Ovary (tissue), 9 donors: ENCODE data around the gene MFNG. TPM values are rescaled to one million over a fixed set of nuclear protein-coding genes. Genes with fewer than 3 reads are reported as not detected.

Experiments used
- DNase-seq, 5 donors: peaks; one replicate each; pipeline ENCODE4 v3.0.0-alpha.2; 2019 to 2020
- H3K27ac ChIP-seq, 2 donors: fragments of 200-600 bp; one replicate each; pipeline versions ENCODE4 v1.5.1 to v1.8.0; 2019 to 2022
- H3K27me3 ChIP-seq: fragments of 200-600 bp; one replicate; pipeline ENCODE4 v1.8.0; 2022
- H3K36me3 ChIP-seq: fragments of 200-600 bp; sonication (generic); one replicate; pipeline ENCODE4 v1.5.1; 2019
- H3K4me1 ChIP-seq: one replicate; pipeline ENCODE4 v1.8.1; 2013; ENCODE audit warnings: mild to moderate bottlenecking, moderate library complexity; ENCODE audit not compliant: insufficient read depth
- H3K4me3 ChIP-seq: fragments of 200-600 bp; sonication (generic); one replicate; pipeline ENCODE4 v1.5.1; 2017
- H3K9me3 ChIP-seq, 2 donors: fragments of 200-600 bp in 1 of 2; sonication (generic) in 1 of 2; one replicate each; pipeline versions ENCODE4 v1.5.1 to v1.8.1; 2013 to 2019; ENCODE audit warnings: mild to moderate bottlenecking in 1 of 2, moderate library complexity in 1 of 2
- CTCF ChIP-seq, 3 donors: fragments of 450-650 bp in 2 of 3; fragments of 200-600 bp in 1 of 3; IDR thresholded peaks; one replicate each; pipeline versions ENCODE4 v1.5.1 to v1.8.0; 2016 to 2022; ENCODE audit warnings: antibody characterized with exemption in 3 of 3, mild to moderate bottlenecking in 1 of 3
- EP300 ChIP-seq: sonication (generic); formaldehyde crosslinking; IDR thresholded peaks from one replicate; pipeline ENCODE4 v1.6.1; 2017; ENCODE audit warnings: antibody characterized with exemption
- POLR2A ChIP-seq: fragments of 450-650 bp; IDR thresholded peaks from one replicate; pipeline ENCODE4 v1.6.1; 2017; ENCODE audit warnings: antibody characterized with exemption, mild to moderate bottlenecking, moderate library complexity
- WGBS, 3 donors: extraction: QIAGEN DNeasy Blood & Tissue Kit in 1 of 3; methylation state at CpG; one replicate each; pipeline versions ENCODE4 v1.1.5 to v1.1.7; 2013 to 2017; 5-methylcytosine and 5-hydroxymethylcytosine counted together
- intact Hi-C, 4 donors: fragments of 100-400 bp; cut with DNase I; formaldehyde crosslinking; loops; one replicate each; pipeline versions ENCODE4 v1.11.0 to v1.15.1; 2022 to 2023
- polyA plus RNA-seq, 2 donors: library from polyadenylated mRNA; stranded (reverse); fragments of 200-250 nt in 1 of 2; fragments of 350-450 nt in 1 of 2; fragmentation: Illumina TruSeq in 1 of 2; extraction: RNeasy Lipid Tissue Mini Kit (QIAGEN cat#74804) in 1 of 2; gene quantifications; one replicate each; pipeline ENCODE4 v1.2.3, GENCODE V29; 2013 to 2014
- total RNA-seq, 7 donors: library from RNA; depleted of rRNA in 2 of 7; stranded (reverse); fragments of >200 nt in 2 of 7; fragmentation: NEBNext Ultra II Directional in 3 of 7; extraction: Animal tissue kit (Norgen Biotek cat#: 25700) in 3 of 7; gene quantifications; one replicate each; pipeline versions ENCODE4 v1.1.0 to v1.2.4, GENCODE V29; 2016 to 2023
- donor health status: DM: no; HTN: no; CAD: no; lungs with moderate emphysema.
- donor health status: DM: no; HTN: no; CAD: no.
- donor health status: Bipolar disorder and iron deficiency.
- donor health status: DM: yes; HTN: yes; CAD: no.
- donor health status: DM: no; HTN: no; CAD: no.
- donor health status: DM: yes; HTN: yes; CAD: no.

Gene MFNG
- total and polyA plus RNA-seq, 9 donors = 4.4 to 11.1 (median 7.1) TPM

DNA sequence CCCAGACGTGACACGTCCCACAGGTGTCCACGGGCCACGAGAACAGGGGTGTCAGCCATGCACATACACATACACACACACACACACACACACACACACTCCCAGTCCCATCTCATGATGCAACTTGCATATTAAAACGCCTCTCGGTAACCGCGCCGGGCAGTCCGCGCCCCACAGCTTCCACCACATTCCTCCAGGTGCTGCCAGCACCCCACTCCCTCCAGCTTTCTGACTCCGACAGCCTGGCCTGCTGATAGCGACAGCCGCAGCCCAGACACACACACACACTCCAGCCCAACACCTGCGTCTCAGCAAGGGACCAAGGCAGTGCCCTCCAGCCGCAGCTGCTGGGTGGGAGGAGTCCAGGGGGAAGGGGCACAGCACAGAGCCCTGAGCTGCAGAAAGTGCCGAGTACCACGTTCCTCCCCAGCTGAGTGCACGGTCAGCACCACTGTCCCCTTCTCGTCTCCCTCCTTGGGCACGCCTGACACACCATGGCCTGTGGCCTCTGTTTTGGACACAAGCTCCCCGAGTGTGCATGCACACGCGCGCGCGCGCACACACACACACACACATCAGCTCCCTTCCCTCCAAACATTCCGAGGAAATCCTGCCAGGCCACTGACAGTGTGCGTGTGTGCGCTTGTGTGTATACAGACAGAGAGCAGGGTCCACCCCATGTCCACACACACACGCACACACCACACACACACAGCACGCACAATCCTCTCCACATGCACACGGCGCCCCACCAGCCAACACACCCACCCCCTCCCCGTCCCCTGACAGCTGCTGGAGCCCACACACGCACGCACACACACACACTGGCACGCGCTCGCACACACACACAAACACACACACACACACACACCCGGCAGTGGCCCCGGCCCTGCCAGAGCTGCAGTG is 60.1 kb downstream of the MFNG start:
- no peak for TF ChIP-seq CTCF (IDR thresholded peaks at IDR 0.05)
- no peak for TF ChIP-seq EP300
- TF ChIP-seq POLR2A = no peak
- Histone ChIP-seq H3K4me3 (no peak overlapping the region), H3K27me3 (no peaks in the 10 kb centered on the region), H3K36me3 (no peaks in the 10 kb centered on the region), H3K9me3 (no peaks in the 10 kb centered on the region), H3K4me1 (peaks cover 4% of the 10 kb centered on the region), H3K27ac (no peak overlapping the region)
- intact Hi-C loops = loop anchor here in 2 of 4 donors (10.0 kb wide), 2 partner anchors 69 to 111 kb away; no protein-coding TSS in a partner anchor
- WGBS, 3 donors = 8 to 20% (median 8%) methylated on average over 42 to 43 of the region's 43 CpGs
- DNase-seq = no peak

DNA sequence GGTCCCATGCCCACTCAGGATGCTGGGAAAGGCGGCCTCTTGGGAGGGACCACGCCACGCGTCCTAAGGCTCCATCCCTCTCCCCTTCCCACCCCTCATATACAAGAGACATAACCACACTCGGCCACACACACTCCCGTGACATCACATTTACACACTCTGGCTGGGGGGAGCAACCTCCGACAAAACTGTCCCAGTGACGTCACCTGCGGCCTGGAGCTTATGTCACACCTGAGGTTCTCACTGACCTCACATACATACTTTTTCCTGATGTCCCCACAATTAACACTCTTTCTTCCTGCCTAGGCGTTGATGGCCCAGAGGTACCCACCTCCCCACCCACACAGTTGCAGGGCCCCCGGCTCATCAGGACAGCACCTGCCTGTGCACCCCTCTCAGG is 60.8 kb downstream of the MFNG start:
- TF ChIP-seq POLR2A (no peak), CTCF (IDR thresholded peaks at IDR 0.05) (no peak), EP300 (no peak)
- no peak for DNase-seq
- H3K4me1 ChIP-seq = peaks cover 4% of the 10 kb centered on the region
- no peak overlapping the region for H3K4me3 ChIP-seq
- no peaks in the 10 kb centered on the region for H3K27me3 ChIP-seq
- no peaks in the 10 kb centered on the region for H3K36me3 ChIP-seq
- 78 to 87% (median 80%) methylated on average over 11 of the region's 11 CpGs for WGBS, 3 donors
- H3K27ac ChIP-seq = no peak overlapping the region
- intact Hi-C loops = loop anchor here in 2 of 4 donors (10.0 kb wide), 2 partner anchors 69 to 111 kb away; no protein-coding TSS in a partner anchor
- no peaks in the 10 kb centered on the region for H3K9me3 ChIP-seq

DNA sequence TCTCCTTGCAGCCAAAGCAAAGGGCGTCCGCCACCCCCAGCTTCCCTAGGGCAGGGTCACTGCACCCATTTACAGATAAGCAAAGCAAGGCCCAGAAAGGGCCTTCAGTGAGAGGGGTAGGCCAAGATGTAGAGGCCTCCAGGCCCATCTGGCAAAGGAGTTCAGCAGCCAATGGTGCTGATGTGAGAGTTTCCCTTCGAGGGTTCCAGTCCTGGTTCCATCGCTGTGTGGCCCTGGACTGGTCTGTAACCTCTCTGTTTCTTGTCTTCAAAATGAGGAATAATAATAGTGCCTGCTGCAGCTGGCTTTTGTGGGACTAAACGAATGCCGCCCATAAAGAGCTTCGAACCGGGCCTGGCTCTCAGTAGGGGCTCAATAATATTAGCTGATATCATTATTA is 62.9 kb downstream of the MFNG start:
- Histone ChIP-seq H3K27me3 (no peaks in the 10 kb centered on the region), H3K36me3 (no peaks in the 10 kb centered on the region), H3K27ac (no peak overlapping the region), H3K9me3 (no peaks in the 10 kb centered on the region), H3K4me1 (peaks cover 4% of the 10 kb centered on the region), H3K4me3 (no peak overlapping the region)
- intact Hi-C loops = loop anchor here in 2 of 4 donors (10.0 kb wide), 2 partner anchors 72 to 108 kb away; no protein-coding TSS in a partner anchor
- DNase-seq = no peak
- WGBS, 3 donors = 92 to 95% (median 94%) methylated on average over 8 of the region's 8 CpGs
- TF ChIP-seq EP300 = no peak
- TF ChIP-seq POLR2A = no peak
- no peak for TF ChIP-seq CTCF (IDR thresholded peaks at IDR 0.05)

DNA sequence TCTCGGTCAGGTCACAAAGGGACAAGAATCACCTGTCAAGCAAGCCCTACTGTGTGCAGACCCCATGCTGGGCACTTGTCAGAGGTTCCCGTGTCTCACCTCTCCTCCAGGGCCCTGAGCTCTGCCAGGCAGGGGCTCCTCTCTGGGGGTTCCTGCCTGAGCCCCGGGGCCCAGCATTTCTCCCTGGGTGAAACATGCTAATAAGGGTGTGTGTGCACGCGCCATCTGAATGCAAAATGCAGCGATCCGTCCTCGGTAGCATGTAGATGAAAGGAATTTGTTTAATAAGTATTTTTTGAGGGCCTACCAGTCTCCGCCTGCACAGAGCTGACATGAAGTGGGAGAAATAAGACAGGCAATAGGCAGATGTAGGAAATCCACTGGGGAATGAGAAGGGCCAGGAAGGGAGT is 64.7 kb downstream of the MFNG start:
- TF ChIP-seq EP300 (no peak), POLR2A (no peak)

More for the DNA sequence above, 64.7 kb downstream of the MFNG start:
- no peak for DNase-seq
- 75 to 76% (median 75%) methylated on average over 9 of the region's 9 CpGs for WGBS, 3 donors
- Histone ChIP-seq H3K4me3 (no peak overlapping the region), H3K4me1 (no peaks in the 10 kb centered on the region), H3K36me3 (no peaks in the 10 kb centered on the region), H3K27me3 (no peaks in the 10 kb centered on the region), H3K9me3 (no peaks in the 10 kb centered on the region), H3K27ac (no peak overlapping the region)
- intact Hi-C loops = loop anchor here in 2 of 4 donors (10.0 kb wide), 2 partner anchors 73 to 107 kb away; no protein-coding TSS in a partner anchor
